NCI-H1105 treated with DMSO at 0.1 percent for 48 hours (cell line): ENCODE measurements around the gene ARHGEF6.
A peak's percentile ranks its signal among the peaks of the same experiment; 100 is the strongest.
"Not testable (repeated sequence)": the region's sequence is repeated elsewhere in the genome, so short reads cannot be mapped to it uniquely, and the experiment has no call there.

Experiments
- DNase-seq: peaks from one replicate; lab custom pipeline; 2025; lab: John Stamatoyannopoulos, UW

ARHGEF6 gene

DNA sequence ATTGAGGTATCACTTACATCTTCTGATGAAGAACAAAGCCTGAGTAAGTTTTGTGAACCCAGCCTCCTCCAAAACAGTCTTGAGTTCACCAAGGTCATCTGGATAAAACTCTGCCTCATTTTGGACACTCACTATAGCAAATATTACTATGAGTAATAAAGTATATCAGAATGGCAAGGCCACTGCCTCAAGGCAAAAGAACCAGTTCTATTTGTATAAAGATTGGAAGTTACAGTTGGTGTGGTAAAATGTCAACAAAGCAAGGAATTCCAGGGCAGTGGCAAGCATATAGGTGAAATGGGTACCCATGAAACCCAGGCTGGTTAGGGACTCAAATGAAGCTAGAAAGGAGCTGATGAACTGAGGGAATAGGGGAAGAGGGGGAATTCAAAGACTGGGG, 2.4 kb upstream of the ARHGEF6 start:
- DNase-seq, result no peak

GRCh38 chrX:136781180-136781797, 557 bp upstream of the ARHGEF6 start:
- no peak for DNase-seq

DNA sequence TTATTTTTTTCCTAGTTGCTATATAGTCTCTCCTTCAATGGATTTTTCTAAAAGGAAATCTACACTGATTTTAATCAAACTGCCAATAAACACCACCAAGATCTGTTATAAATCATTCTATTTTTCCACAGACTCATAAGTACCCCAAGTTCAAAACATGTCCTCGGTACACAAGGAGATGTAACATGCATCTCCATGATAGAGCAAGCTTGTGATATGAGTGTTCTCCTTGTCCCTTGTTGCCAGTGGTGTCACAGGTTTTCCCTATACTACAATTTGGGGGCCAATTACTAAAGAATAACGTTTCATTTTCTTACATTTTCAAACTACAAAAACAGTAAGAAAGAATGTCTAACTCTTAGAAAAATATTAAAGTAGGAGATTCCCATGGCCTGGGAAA, 491 bp downstream of the ARHGEF6 start:
- no peak for DNase-seq

DNA sequence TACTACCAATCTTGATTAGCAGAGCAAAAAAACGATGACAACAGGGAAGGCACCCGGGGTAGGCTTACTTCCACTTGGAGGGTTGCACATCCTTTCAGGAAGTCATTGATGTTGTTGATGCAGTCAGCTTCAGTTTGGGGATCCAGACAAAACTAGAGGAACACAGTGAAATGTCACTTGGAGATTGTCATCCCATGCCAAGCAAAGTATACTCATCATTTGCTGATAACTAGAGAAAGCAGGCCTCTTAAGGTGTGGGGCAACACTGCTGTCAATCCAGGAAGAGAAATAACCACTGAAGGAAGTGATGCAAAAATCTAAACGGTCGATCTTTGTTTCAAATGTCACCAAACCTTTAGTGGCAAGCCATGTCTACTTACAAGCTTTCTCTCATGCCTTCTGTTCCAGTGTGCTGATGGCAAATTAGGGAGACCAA, 1.4 kb downstream of the ARHGEF6 start:
- no peak for DNase-seq

GRCh38 chrX:136778916-136779315, 1.8 kb downstream of the ARHGEF6 start:
- no peak for DNase-seq

DNA sequence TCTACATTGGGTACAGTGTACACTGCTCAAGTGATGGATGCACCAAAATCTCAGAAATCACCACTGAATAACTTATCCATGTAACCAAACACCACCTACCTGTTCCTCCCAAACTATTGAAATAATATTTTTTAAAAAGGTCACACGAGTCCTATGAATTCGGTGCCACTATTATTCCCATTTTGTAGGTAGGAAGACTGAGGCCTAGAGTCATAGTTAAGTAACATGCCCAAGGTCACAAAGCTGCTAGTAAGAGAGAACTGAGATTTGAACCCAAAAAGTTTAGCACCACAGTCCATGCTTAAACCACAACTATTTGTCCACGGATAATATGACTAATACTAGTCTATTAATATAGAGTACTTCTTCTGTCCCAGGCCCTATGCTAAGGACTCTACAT, 2.7 kb downstream of the ARHGEF6 start:
- no peak for DNase-seq

- no peak for DNase-seq
Measured at GRCh38 chrX:136773648-136774047, 7.1 kb downstream of the ARHGEF6 start.

DNA sequence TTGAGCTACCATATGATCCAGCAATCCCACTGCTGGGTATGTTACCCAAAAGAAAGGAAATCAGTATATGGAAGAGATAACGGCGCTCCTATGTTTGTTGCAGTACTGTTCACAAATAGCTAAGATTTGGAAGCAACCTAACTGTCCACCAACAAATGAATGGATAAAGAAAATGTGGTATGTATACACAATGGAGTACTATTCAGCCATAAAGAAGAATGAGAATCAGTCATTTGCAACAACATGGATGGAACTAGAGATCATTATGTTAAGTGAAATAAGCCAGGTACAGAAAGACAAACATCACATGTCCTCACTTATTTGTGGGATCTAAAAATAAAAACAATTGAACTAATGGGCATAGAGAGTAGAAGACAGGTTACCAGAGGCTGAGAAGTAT, 8.9 kb downstream of the ARHGEF6 start:
- not testable (repeated sequence) for DNase-seq

DNA sequence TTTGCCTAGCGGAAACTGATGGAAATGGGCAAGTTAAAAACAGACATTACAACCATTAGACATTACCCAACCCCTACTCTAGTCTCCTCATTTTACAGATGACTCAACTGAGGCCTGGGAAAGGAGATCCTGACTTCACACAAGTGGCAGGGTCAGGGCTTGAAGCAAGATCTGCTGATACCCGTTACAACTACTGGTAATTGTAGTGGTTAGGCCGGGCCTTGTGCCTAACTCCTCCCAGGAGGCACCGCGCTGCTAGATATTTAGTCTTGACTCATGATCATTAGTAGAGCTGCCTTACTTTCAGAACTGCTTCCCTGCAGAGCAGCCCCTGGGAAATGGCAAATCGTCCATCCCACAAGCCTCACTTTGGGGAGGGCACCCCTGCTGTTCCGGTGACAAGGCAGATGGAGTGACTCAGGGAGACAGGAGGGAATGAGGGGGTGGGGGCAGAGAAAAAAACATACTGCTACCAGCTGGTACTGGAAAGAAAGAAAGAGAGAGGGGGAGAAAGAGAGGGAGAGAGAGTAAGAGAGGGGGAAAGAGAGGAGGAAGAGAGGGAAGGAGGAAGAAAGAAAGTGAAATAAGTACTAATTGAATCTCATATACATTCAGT, 12.2 kb downstream of the ARHGEF6 start:
- DNase-seq, result no peak

DNA sequence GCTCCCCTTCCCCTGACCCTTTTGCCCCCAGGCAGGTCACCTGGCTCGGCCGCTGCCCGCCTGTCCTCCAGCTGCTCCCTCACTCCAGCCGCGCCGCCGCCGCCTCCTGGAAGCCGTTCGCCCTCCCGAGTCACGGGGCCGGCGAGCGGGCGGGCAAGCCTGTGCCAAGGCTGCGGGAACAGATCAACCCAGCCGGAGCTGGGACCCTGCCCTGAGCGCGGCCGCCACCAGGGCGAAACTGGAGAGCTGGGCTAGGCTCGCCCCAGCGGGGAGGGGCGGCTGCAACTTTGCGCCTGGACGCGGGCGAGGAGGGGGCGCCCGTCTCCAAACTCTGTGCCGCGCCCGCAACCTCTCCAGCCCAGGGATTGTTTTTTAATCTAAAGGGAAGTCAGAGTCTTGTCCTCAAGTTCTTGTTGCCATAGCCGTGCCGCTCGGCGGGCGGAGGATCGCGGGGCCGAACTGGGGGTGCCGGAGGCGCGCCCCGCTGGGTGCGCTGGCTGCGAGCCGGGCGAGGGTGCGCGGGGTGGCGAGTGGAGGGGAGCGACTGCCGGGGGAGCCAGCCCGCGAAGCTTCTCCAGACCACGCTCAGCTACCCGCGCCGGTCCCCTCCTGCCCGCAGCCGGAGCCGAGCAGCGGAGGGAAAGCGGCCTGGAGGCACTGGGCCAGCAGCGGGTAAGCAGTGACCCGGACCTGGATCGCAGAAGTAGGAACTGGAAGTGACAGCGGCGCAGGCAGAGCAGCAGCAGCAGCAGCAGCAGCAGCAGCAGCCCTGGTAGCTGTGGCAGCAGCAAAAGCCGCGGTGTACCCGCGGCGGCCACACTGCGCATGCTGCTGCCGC, 13.4 kb downstream of the ARHGEF6 start:
- DNase-seq, result peak; percentile 7

- no peak for DNase-seq
Measured at GRCh38 chrX:136766785-136767103, 14.0 kb downstream of the ARHGEF6 start.

- no peak for DNase-seq
Measured at GRCh38 chrX:136765821-136766356, 14.8 kb downstream of the ARHGEF6 start.

DNA sequence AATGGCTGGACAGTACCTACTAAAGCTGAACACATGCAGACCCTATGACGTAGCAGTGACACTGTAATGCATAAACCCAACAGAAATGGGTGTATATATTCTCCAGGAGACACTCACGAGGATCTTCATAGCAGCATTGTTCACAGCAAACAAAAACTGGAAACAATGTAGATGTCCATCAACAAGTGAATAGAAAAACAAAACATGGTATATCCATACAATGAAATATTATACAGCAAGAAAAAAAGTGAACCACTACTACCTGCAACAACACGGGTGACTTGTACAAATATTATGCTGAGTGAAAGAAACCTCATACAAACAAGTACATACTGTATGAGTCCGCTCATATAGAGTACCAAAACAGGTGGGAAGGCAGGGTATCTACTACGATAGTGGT, 16.5 kb downstream of the ARHGEF6 start:
- no peak for DNase-seq

- DNase-seq, result no peak
Measured at GRCh38 chrX:136762820-136763452, 17.8 kb downstream of the ARHGEF6 start.

GRCh38 chrX:136761421-136761820, 19.3 kb downstream of the ARHGEF6 start:
- DNase-seq, result no peak

DNA sequence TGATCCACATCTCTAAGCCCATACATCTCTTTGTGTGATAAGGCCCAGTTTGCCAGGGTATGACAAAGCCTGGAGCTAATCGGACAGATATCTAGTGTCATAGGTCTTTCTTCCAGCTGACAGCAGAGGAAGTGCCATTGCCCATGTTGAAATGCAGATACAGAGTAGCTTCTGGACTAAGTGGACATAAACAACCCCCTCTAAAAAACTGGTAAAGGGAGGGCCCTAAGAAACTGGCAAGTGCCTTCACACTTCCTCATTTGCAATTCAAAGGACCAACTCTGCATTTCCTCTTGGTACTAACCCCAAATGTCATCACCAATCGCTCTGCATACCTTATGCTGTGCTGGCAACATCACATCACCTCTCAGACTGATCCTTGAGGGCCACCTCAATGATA, 20.8 kb downstream of the ARHGEF6 start:
- no peak for DNase-seq

- no peak for DNase-seq
Measured at GRCh38 chrX:136755411-136755810, 25.3 kb downstream of the ARHGEF6 start.

GRCh38 chrX:136754651-136755050, 26.1 kb downstream of the ARHGEF6 start:
- peak; percentile 35 for DNase-seq

GRCh38 chrX:136752796-136753195, 27.9 kb downstream of the ARHGEF6 start:
- DNase-seq, result no peak

- no peak for DNase-seq
Measured at GRCh38 chrX:136752346-136752745, 28.4 kb downstream of the ARHGEF6 start.

DNA sequence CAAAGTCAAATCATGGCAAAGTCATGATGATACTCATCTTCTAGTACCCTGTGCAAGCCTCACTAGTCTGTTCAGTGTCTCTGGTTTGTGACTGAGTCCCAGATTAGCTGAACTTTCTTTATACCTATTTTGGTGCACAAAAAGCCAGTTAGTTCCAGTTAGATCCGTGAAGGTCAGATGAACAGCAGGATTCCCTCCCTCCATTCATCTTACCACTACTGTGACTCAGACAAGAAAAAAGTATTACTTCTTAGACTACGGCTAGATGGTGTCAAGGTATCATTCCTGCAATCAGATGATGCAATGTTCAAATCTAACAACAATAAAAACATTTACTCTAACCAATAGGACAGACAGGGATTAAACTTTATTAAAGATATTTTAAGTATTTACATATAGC, 30.4 kb downstream of the ARHGEF6 start:
- no peak for DNase-seq
